Posterior vena cava (tissue), 2 donors: ENCODE data around the gene IFNA17. TPM values are rescaled to one million over a fixed set of nuclear protein-coding genes. Genes with fewer than 3 reads are reported as not detected.
"Not testable (repeated sequence)": the region's sequence is repeated elsewhere in the genome, so short reads cannot be mapped to it uniquely, and the experiment has no call there.

Experiments used
- DNase-seq: peaks from one replicate; pipeline ENCODE4 v3.0.0-alpha.2; 2020; ENCODE audit warnings: low spot score
- intact Hi-C, 2 donors: fragments of 100-400 bp; cut with DNase I; formaldehyde crosslinking; loops; one replicate each; pipeline versions ENCODE4 v1.14.1 to v1.14.2; 2022 to 2023
- long read RNA-seq, 2 donors: library from polyadenylated mRNA; unstranded; transcript quantifications; one replicate each; pipeline ENCODE4 v2.0.0, GENCODE V29; 2020 to 2021
- total RNA-seq, 2 donors: library from RNA; stranded (reverse); fragmentation: NEBNext Ultra II Directional; extraction: Animal tissue kit (Norgen Biotek cat#: 25700); gene quantifications; one replicate each; pipeline ENCODE4 v1.2.1, GENCODE V29; 2021
- donor health status: DM: yes; HTN: yes; CAD: no.
- donor health status: DM: yes; HTN: yes; CAD: no.

IFNA17 gene
- total RNA-seq, result not detected
- long read RNA-seq, donor 1, result 0 reads
- long read RNA-seq, donor 2, result 0 reads

DNA sequence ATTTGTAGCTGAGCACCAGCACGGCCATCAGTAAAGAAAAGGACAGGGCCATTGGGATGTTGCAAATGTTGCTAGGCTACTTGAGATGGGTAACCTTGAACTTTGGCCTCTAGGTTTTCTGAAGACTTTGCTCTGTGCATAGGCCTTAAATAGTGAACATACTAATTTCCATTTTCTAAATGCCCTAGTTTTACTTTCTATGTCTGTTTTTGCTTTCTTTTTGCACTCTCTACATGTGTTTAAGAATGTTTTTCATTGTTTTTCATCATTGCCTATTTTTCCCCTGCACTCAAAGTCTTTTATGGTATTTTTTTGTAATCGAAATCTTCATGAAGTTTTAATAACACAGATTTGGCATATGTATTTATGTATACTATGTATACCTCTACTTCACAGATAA lies at the start of gene IFNA17:
IFNA17 (minus strand) TSS at position 101 of the 400 bp plus-strand sequence; CDS start at position 52, 49 bp downstream.
- intact Hi-C loops, result no loop called here
- no peak for DNase-seq

DNA sequence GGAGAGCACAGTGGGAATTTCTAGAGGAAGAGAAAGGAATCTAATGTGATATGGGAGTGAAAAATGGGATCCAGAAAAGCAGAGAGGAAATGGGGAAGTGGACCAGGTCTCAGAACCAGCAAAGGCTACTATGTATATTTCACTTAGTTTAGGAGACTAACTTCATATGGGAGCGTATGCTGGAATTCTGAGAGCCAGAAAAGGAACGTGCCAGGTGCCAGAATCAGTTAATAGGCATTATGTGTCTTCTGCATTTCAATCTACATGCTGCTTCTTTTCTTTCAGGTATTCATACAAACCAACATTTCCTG lies 40.3 kb upstream of the IFNA17 start:
- DNase-seq, result no peak
- intact Hi-C loops, result no loop called here

DNA sequence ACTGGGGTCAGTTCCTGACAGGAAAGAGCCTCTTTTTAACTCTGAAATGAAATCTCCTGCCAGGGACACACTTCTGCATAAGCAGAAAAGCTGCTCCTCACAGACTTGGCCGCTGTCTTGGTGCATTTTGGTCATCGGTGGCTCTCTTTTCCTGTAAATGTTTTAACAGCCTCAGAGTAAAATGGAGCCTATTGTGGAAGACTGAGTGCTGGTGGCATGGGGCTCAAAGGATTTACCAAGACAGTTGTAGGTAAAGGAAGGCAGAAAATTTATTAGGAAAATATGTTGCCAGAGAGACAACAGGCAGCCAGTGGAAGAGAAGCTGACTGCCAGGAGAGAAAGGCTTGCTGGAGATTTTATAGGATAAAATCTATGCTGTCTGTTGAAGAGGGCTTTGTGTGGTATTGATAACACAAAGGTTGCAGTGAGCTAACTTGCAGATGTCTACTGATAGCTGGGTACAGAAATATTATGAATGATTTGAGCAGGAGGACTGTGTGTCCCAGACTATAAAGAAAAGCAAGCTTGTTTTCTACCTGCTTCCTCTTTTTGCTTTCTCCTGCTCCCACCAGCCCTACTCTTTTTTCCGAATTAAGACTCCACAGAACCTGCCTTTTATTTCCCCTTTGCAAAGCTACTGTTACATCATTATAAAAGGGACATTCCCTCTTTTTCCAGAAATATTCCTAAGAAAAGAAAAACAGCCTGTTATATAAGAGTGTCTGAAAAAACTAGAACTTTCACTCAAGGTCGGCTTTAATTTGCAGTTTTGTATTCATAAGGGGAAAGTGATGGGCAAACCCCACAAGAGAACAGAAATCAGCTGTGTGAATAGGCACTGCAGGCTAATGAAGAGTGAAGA lies 39.7 kb upstream of the IFNA17 start:
- intact Hi-C loops, result no loop called here
- no peak for DNase-seq

DNA sequence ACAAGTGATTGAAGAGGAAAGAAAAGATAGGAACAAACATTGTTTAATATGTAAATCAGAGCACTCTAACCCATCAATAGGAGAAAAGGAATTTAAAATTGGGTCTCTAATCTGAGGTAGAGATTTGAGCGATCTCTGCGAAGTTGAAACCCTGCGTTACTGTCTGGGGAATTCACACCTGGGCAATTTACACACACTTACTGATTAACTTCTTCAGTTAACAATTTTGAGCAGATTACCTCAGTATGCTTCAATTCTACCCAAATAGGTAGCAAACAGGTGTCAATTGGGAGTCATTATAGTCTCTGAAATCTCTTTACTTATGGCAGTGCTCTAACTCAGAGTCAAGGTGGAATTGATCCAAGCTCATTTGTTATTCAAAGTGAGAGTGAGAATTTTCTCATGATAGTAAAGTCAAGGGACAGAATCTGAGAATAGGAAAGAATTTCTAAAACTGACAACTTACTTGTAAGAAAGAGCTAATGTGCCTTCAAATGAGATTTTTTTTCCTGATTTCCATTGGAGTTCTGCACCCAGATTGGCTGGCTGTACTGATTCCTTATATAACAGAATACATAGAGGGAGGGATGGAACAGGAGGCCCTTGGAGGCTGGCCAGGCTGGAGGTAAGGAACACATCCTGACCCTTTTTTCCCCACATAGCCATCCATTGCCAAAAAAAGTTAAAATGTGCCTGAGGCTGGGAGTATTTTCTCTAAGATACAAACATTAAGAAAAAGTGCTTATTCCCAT lies 38.9 kb upstream of the IFNA17 start:
- intact Hi-C loops, result no loop called here
- DNase-seq, result no peak

DNA sequence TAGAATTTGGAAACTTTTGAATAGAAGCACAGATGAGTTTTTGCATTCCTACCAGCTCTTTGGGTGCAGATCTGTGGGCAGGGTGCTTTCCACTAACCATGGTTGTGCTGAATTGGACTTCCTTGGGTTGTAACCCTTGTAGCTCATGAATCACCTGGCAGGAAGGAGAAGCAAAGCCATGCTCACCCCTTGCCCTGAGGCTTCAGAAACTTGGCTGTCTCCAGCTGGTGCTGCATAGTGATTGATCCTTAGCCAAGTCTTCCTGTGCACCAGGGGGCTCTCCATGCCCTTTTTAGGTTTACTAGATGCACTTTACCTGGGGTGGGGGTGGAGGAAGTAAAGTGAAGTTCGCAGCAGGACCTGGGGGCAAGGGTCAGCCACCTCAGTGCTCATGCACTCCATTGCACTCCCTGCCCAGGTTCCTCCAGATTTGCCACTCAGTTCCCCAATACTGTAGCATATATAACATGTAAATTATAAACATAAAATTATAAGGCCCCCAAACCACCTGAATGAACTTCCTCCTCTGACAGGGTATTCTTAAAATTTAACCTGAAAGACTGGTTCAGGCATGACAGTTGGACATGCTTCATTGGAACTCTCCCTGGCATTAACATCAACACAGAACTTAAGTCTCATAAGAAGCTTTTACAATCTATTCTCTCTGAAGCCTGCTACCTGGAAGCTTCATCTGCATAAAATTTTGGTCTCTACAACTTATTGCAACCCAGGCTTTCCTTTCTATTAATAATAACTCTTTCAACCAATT lies 37.6 kb upstream of the IFNA17 start:
- DNase-seq, result no peak
- intact Hi-C loops, result no loop called here

DNA sequence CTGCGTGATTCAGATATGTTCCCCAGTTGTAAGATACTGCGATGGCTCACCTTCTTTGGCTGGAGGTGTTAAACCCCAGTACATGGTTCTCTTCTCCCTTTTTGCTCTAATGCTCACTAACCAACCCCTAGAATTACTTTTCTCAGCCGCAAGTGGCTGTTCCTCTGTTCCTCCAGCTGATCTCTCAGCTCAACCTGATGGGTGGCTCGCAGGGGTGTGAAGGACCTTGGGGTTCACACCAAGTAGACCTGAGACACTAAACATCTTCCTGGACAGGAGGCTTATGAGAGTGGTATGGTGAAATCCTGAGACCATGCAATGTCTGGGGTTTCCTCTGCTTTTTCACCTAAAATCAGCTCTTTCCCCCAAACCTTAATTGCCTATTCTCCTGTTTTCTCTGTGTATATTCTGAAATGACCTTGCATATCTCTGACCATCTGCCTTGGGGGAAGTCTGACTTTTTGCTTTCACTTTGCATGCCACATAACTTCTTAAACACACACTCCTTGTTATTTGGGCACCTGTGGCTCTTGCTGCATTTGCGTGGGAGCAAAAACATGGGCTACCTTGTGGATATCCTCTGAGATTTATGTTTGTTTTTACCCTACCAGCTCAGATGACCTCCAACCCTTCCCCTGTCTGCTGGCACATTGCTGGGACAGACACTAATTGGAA lies 27.7 kb upstream of the IFNA17 start:
- intact Hi-C loops, result no loop called here
- DNase-seq, result no peak

DNA sequence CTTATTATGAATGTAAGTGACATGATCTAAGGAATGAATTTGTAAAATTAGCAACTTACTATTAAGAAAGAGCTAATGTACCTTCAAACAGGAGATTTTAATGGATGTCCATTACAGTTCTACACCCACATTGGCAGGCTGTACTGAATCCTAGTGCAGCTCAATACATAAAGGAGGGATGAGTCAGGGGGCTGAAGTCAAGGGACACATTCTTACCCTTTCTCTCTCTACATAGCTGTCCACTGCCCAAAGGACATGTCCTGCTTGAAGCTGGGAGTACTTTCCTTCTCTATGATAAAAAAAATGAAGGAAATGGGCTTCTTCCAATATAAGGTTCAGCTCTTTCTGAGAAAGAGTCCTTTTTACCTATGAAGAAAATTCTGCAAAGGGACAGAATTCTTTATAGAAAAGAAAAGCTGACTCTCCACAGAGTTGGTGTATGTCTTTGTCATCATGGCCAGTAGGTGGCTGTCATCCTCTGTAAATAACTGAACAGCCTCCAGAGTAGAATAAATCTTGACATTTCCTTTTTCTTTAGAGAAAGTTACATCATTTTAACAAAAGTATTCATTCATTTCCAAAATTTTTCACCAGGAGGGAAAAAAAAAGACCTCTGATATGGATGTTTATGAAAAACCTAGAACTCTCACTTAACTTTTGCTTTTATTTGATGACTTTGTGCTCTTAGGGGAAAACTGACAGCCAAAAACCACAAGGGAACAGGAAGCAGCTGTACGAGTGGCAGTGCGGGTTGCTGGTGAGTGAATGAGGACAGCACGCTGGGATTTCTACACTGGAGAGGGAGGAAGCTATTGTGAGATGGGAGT lies 24.9 kb upstream of the IFNA17 start:
- no peak for DNase-seq
- intact Hi-C loops, result no loop called here

DNA sequence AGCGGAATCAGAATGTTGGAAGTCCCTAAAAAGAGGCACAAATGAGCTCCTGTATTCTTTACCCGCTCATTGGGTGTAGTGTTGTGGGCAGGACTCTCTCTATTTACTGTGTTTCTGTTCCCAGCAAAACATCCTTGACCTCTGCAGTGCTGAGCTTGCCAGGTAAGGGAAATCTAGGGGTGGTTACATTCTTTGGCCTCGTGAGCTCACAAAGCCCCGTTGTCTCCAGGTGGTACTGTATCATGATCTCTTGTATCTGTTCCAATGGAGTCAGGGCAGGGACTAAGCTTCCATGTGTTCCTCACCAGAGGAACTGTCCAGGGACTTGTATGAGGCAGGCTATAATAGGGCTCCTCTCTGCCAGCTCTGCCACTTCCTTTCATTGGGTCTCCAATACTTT lies 23.6 kb upstream of the IFNA17 start:
- DNase-seq, result no peak
- intact Hi-C loops, result no loop called here

DNA sequence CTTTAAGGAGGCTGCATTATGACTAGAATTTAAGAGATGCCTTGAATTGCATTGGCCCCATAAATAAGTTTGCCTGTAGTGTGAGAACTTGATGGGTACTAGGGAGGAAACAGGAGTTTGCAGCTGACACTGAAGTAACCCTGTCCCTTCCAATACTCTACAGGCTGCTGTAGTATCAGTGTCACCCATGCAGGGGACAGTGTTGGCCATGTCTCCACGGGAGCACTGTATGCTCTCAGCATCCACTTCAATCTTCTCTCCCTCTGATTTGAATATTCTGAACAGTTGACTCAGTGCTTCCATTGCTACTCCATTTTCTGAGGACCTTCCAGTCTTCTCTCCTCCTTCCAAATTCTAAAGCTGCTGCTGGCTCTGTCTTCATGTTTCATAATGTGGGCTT lies 23.2 kb upstream of the IFNA17 start:
- intact Hi-C loops, result no loop called here
- DNase-seq, result no peak

DNA sequence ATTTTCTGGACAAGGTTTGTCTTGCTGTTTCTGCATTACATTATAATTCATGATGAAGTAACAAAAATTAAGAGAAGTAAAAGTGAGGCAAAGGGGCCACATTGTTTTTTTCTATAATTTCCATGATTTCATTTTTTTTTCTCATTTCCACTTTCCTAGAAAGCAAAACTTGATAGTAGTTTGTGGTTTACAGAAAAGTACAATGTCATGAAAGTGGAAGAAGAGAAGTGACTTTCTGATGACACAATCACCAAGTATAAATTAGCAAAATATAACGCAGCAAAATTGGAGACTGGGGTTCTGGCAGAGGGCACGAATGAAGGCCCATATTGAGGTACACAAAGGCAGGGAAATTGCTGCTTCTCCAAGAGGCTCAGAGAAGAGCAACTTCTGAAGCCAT lies 16.8 kb upstream of the IFNA17 start:
- intact Hi-C loops, result no loop called here
- DNase-seq, result no peak

DNA sequence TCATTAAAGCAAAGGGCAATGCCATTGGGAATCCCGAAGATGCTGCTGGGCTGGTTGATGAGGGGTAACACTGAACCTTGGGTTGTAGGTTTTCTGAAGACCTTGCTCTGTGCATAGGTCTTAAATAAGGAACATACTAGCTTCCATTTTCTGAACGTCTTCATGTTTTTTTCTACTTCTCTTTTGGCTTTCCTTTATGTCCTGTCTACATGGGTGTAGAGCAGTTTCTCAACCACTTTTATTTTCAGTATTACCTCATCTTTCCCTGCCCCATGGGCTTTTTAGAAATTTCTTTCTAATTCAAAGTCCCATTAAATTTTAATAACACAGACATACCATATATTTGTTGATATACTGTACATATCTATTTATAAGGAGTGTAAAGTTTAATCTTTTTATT lies 11.9 kb upstream of the IFNA17 start, which contains the start of gene IFNA14:
IFNA14 (minus strand) TSS at position 95 of the 400 bp plus-strand sequence; CDS start at position 25, 70 bp downstream.
- intact Hi-C loops, result no loop called here

DNA sequence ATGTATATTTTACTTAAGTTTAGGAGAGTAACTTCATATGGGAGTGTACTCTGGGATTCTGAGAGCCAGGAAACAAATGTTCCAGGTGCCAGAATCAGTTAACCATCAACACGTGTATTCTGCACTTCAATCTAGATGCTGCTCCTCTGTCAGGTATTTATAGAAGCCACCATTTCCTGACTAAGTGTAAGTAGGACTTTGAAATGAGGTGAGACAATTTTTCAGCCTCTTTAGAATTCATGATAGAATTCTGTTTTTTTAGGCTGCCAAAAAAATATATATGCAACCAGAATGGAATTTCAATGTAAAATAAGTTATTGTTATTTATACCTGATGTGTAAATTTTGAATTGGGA lies 8.3 kb upstream of the IFNA17 start:
- intact Hi-C loops, DNase-seq: not testable (repeated sequence)

More for the DNA sequence above, 11.9 kb upstream of the IFNA17 start, which contains the start of gene IFNA14:
- no peak for DNase-seq

DNA sequence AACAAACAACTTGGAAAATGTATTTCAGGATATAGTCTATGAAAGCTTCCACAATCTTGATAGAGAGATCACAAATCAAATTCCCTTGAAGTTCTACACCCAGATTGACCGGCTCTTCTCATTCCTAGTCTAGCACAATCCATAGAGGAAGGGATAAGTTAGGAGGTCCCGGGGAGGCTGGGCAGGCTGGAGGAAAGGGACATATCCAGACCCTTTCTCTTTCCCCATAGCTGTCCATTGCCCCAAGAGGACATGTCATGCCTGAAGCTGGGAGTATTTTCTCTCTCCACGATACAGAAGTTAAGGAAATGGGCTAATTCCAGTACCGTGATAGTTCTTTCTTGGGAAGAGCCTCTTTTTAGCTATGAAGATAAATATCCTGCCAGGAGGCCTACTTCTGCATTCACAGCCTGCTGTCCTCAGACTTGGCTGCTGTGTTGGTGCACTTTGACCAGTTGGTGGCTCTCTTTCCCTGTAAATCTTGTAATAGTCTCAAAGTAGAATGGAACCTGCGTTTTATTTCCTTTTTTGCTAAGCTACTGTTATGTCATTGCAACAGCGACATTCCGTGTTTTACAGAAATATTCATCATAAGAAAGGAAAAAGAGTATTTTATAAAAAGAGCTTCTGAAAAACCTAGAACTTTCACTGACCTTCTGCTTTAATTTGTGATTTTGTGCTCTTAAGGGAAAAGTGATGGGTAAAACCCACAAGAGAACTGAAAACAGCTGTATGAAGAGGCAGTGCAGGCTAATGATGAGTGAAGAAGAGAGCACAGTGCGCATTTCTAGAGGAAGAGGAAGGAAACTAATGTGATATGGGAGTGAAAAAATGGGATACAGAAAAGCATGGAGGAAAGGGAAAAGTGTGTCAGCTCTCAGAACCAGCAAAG lies 7.7 kb upstream of the IFNA17 start:
- DNase-seq, intact Hi-C loops: not testable (repeated sequence)

DNA sequence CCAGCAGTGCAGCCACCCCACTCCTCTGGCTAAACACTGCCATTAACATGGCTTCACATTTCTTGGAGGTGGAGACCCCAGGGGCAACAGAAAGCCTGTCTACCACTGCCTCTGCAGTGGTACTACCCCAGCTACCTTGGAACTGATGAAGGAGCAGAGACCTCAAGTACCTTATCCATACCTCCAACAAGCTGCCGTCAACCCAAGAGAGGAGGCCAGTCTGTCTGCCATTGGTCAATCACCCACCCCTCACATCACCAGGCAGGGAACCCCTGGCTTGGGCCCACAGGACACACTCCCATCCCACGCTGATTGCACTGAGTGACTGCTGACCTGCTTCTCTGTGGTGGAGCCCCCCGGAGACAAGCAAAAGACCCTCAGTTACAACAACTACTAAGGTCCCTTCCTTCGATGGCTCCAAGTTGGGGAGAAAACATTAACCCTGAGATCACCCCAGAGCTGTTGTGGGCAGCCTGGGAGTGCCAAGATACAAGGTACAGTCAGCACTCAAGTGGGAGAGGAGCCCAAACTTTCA lies 6.2 kb upstream of the IFNA17 start:
- no peak for DNase-seq
- intact Hi-C loops, result no loop called here

DNA sequence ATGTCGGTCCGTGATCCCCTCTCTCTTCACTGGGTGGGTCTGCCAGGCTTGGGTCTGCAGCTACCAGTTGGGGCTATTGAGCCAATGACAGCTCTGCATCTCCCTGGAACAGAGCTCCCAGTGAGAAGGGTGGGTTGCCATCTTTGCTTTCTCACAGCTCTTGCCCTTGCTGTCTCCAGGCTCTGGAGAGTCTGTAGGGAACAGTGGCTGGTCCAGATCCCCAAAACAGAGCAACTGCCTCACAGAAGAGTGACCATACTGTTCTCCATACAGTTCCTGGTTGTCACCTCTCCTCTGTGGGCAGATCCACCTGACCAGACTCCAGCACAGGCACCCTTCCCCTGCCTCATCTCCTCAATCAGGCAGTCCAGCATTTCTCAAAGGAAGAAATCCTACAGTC lies 5.2 kb upstream of the IFNA17 start:
- intact Hi-C loops, result loop anchor here in 1 of 2 donors (2.0 kb wide), 1 partner anchor 76 kb away; no protein-coding TSS in a partner anchor
- no peak for DNase-seq

DNA sequence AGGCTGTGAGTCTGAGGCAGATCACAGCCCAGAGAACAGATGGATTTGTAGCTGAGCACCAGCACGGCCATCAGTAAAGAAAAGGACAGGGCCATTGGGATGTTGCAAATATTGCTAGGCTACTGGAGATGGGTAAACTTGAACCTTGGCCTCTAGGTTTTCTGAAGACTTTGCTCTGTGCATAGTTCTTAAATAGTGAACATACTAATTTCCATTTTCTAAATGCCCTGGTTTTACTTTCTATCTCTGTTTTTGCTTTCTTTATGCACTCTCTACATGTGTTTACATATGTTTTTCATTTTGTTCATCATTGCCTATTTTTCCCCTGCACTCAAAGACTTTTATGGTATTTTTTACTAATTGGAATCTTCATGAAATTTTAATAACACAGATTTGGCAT lies 10.8 kb downstream of the IFNA17 start, which contains the start of gene IFNA16:
IFNA16 (minus strand) TSS at position 101 of the 400 bp plus-strand sequence; CDS start at position 95, 6 bp downstream.
- DNase-seq, intact Hi-C loops: not testable (repeated sequence)
